HG03378 (cell line): ENCODE results near the gene ZBTB45.

Source experiments
- ATAC-seq: cut with Tn5 transposase; IDR thresholded peaks from one replicate; pipeline ENCODE4 v1.9.1; 2021; ENCODE audit warnings: mild to moderate bottlenecking, moderate library complexity; ENCODE audit not compliant: unreplicated experiment

The ZBTB45 gene

GRCh38 chr19:58519355-58520256 lies at the start of gene ZBTB45:
Gene ZBTB45 (minus strand): TSS chr19:58519810. CDS start chr19:58517673, 2,137 bp downstream.
- peak; percentile 81 for ATAC-seq

- no peak for ATAC-seq
Measured at GRCh38 chr19:58568453-58569130, 49.0 kb upstream of the ZBTB45 start.

GRCh38 chr19:58566989-58567388 lies 47.4 kb upstream of the ZBTB45 start:
- ATAC-seq, result no peak

- no peak for ATAC-seq
Measured at GRCh38 chr19:58563823-58564222, 44.2 kb upstream of the ZBTB45 start.

- ATAC-seq, result no peak
Measured at GRCh38 chr19:58563034-58563573, 43.5 kb upstream of the ZBTB45 start.

GRCh38 chr19:58562122-58563033 lies 42.8 kb upstream of the ZBTB45 start:
- no peak for ATAC-seq

- no peak for ATAC-seq
Measured at GRCh38 chr19:58561373-58562121, 41.9 kb upstream of the ZBTB45 start.

GRCh38 chr19:58560921-58561320 lies 41.3 kb upstream of the ZBTB45 start:
- ATAC-seq, result no peak

- no peak for ATAC-seq
Measured at GRCh38 chr19:58560007-58560887, 40.6 kb upstream of the ZBTB45 start.

GRCh38 chr19:58559275-58560006 lies 39.8 kb upstream of the ZBTB45 start:
- ATAC-seq, result peak; percentile 2

- ATAC-seq, result peak; percentile 46
Measured at GRCh38 chr19:58558623-58559274, 39.1 kb upstream of the ZBTB45 start.

GRCh38 chr19:58558066-58558622 lies 38.5 kb upstream of the ZBTB45 start, which contains the start of gene UBE2M:
Gene UBE2M (minus strand): TSS chr19:58558611. CDS start chr19:58558381, 230 bp downstream.
- no peak for ATAC-seq

- ATAC-seq, result no peak
Measured at GRCh38 chr19:58557221-58558065, 37.8 kb upstream of the ZBTB45 start.

GRCh38 chr19:58556622-58557220 lies 37.1 kb upstream of the ZBTB45 start:
- no peak for ATAC-seq

GRCh38 chr19:58555920-58556621 lies 36.5 kb upstream of the ZBTB45 start:
- no peak for ATAC-seq
